Stimulated activated CD8-positive, alpha-beta memory T cell treated with anti-CD3 and anti-CD28 coated beads, Interleukin-4, amount 100 ng/mL, for 1 hour (primary cell): ENCODE results near the gene U2AF2.

Source experiments
- DNase-seq, 2 donors: peaks; one replicate each; pipeline ENCODE4 v3.0.0-alpha.2; 2020; ENCODE audit warnings: low read depth in 2 of 2, low spot score in 1 of 2

Gene U2AF2

DNA sequence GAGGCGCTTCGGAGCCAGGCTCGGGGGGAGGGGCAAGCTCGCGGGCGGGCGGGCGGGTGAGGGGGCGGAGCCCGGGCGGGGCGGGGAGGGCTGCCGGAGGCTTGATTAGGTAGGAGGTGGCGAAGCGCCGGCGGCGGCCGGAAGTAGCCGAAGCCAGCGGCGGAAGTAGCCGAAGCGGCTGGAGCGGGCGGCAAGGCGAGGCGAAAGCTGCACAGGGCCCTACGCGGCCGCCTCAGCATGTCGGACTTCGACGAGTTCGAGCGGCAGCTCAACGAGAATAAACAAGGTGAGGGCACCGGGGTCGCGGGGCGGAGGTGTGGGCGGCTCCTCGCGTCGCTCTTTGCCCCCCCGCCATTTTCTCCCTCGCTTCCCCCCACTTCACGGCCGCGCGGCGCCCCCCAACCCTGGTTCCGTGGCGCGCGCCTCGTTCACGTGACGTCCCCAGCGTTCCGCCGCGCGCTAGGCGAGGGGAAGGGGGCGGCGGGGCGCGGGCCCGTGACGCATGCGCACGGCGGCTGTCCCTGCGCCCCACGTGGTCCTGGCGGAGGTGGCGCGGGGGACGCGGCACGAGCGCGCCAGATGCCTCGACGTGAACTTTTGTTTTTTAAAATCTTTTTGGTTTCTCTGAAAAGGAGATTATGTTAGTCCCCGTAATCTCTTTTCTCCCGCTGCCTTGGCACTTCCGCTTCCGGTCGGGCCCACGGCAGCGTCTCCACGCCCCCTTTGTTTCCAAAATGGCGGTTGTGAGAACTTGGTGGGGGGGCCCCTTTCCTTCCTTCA, at the start of gene U2AF2:
Gene U2AF2, plus strand, starts transcription at position 168 of the 780 bp plus-strand sequence. Its CDS starts 70 bp downstream, at position 238.
- peak; percentile 94 for DNase-seq

DNA sequence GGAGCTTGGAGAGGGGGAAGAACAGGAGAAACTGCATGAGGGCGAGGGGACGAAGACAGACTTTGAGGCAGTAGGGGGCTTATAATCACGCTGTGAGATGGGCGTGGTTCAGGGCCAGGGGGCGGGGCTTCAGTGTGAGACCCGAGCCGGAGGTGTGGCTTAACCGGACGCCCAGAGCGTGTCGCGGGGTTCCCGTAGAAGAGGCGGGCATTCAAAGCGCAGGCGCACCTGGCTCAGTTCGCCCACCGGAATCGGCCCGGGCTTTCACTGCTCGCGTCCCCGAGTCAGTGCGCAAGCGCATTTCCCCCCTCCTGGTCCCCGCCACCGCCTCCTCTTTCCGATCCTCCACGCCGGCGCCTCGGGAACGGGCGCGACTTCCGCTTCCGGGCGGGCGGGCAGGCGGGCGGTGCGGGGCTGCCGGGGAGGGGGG, 49.6 kb upstream of the U2AF2 start:
- DNase-seq: peak; percentile 95 to 97

DNA sequence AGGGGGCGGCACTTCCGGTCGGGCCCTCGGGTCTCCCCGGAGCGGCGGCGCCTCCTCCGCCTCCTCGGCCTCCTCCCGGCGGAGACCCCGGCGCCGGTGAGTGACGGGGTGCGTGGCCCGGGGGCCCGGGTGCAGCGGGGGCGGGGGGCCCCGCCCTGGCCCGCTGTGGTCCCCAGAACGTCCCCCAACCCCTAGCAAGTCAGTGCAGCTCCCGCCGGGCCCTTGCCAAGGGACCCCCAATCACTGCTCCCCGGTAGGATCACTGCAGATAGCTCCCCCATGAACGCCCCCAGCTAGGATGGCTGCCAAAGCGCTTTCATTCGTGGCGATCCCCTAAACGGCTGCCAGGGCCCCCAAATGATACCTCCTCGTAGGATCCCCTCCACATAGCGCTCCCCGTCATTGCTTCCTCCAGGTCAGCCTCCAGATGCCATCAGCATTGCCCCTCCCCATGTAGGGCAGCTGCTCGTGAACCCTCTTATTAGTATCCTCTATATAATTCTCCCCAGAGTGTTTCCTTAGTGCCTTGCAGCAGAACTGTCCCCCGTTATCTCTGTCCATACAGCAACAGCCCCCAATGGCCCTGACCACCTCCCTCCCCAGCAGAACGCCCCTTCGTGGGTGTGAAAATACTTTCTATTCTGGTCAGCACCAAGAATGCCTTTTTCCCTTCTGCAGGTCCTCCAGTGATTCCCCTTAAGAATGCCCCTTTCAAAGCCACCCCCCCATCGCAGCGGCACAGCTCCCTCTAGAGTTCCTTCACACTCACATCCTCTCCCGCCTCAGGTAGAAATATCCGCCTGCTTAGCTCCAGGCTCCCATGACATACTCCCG, 49.0 kb upstream of the U2AF2 start, which contains the start of gene ZNF865:
Gene ZNF865, plus strand, starts transcription at position 11 of the 834 bp plus-strand sequence. CDS start 7,972 bp downstream, outside the sequence.
- DNase-seq: peak; percentile 41 to 42

DNA sequence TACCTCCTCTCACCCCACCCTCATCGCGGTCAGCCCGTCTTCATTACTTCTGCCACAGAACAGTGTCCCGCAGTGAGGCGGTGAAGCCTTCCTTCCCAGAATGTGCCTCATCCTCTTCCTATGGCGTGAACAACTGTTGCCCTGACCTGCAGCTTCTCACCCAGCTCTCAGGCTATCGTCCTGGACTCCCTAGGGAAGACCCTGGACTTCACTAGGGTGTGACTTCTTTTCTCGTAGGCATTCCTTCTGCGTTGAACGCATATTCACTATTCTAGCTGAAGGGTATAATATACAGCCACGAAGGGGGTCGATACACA, 48.4 kb upstream of the U2AF2 start:
- no peak for DNase-seq

DNA sequence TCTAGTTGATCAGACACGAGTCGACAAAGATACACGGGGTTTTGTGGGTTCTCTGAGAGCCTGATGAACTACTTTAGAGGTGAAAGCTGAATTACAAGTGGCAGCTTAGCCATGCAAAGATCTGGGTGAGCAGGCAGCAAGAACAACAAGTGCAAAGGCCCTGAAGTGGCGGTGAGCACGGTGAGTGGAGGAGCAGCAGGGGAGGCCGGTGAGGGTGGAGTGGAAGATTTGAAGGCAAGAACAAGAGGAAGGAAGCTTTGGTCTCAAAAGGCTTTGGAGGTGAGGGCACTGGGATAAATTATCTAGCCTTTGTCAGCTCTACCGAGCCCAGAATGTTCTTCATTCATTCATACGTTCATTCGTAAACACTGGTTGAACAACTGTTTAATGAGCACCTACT, 48.0 kb upstream of the U2AF2 start:
- DNase-seq: no peak

DNA sequence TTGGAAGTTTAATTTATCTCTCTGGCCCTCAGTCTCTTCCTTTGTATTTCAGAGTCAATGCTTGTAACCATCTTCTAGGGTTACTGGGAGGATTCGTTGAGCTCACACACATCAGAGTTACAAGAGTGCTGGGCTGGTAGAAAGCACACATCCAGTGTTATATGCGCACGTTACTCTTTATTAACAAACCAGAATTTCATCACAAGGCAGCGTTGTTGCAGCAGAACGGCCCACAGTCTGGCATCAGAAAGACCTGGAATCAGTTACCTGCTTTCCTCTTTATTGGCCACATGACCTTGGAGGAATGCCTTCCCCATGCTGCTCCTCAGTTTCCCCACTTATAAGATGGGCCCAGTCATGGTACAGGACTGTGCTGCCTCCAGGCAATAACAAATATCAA, 45.5 kb upstream of the U2AF2 start:
- no peak for DNase-seq

DNA sequence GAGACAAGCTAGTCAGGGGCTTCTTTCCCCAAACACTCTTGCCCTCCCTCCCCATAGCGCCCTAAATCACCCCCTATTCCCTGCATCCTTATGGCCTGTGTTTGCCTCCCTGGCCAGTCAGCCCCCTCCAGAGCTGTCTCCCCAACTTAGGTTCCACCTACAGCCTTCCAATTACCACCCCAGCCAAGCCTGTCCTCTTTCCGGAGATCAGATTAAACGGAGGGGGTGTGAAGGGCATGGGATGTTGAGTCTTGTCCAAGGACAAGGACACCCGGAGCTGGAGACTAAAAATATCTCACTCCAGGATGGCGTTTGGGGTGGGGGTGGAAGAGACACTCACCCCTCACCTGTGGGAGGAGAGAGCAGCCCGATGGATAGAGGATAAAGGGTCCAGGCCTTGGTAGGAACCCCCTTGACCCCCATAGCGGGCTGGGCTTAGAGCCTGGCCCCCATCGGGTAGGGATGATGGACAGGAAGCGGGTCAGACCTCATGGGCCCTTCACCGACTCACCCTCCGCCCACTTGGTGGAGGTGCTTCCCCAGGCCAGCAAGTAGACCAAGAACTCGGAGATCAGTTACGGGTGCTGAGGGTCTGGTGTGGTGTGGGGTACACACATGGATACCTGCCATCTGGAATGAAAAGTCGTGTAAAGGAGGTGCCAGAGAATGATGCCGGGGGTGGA, 43.4 kb upstream of the U2AF2 start:
- no peak for DNase-seq

DNA sequence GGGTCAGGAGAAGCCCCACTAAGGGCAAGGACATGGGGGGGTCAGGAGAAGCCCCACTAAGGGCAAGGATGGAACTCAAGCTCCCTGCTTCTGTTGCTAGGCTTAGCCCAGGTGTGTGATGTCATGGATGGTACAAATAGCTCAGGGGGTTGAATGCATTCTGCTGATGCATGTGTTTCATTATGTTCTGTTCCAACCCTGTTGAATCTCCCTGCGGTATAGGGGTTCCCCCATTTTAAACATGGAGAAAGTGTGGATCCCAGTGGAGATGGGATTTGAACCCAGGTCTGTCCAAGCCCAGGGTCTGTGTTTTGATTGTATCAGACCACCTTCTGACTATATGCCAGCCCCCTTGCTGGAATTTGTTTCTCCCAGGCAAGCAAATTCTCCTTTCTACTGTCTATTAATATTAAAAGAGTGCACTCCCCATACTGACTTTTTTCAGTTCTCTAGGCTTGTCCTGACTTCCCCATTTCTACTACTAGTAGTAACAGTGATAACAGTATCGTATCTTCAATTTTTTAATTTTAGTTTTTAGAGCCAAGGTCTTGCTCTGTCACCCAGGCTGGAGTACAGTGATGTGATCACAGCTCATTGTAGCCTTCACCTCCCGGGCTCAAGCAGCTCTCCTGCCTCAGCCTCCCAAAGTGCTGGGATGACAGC, 42.7 kb upstream of the U2AF2 start:
- no peak for DNase-seq

DNA sequence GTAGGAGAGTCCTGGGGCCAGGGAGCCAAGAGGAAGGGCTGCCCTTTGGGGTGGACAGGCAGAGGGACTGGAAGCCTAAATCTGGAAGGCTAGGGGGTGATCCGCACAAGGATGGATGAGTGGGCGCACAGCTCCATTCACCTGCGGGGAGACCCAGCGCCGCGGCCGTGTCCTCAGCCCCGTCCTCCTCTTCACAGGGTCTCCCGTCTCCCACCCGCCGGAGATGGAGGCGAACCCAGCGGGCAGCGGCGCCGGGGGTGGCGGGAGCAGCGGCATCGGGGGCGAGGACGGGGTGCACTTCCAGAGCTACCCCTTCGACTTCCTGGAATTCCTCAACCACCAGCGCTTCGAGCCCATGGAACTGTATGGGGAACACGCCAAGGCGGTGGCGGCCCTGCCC, 41.4 kb upstream of the U2AF2 start:
- no peak for DNase-seq

DNA sequence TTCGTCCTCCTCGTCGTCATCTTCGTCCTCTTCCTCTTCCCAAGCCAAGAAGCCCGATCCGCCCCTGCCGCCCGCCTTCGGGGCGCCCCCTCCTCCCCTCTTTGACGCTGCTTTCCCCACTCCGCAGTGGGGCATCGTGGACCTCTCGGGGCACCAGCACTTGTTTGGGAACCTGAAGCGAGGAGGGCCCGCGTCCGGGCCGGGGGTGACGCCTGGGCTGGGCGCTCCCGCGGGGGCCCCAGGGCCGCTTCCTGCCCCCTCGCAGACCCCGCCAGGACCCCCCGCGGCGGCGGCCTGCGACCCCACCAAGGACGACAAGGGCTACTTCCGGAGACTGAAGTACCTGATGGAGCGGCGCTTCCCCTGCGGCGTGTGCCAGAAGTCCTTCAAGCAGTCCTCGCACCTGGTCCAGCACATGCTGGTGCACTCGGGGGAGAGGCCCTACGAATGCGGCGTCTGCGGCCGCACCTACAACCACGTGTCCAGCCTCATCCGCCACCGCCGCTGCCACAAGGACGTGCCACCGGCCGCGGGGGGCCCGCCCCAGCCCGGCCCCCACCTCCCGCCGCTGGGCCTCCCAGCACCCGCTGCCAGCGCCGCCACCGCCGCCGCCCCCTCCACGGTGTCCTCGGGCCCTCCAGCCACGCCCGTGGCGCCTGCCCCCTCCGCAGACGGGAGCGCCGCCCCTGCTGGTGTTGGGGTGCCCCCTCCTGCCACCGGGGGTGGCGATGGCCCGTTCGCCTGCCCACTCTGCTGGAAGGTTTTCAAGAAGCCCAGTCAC, 40.7 kb upstream of the U2AF2 start:
- DNase-seq: no peak

DNA sequence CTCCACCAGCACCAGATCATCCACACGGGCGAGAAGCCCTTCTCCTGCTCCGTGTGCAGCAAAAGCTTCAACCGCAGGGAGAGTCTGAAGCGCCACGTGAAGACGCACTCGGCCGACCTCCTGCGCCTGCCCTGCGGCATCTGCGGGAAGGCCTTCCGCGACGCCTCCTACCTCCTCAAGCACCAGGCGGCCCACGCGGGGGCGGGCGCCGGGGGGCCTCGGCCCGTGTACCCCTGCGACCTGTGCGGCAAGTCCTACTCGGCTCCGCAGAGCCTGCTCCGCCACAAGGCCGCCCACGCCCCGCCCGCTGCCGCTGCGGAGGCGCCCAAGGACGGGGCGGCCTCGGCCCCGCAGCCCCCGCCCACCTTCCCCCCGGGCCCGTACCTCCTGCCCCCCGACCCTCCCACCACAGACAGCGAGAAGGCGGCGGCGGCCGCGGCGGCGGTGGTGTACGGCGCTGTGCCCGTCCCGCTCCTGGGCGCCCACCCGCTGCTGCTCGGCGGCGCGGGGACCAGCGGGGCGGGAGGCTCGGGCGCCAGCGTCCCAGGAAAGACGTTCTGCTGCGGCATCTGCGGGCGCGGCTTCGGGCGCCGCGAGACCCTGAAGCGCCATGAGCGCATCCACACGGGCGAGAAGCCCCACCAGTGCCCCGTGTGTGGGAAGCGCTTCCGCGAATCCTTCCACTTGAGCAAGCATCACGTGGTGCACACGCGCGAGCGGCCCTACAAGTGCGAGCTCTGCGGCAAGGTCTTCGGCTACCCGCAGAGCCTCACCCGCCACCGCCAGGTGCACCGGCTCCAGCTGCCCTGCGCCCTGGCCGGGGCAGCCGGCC, 39.9 kb upstream of the U2AF2 start:
- DNase-seq: no peak

DNA sequence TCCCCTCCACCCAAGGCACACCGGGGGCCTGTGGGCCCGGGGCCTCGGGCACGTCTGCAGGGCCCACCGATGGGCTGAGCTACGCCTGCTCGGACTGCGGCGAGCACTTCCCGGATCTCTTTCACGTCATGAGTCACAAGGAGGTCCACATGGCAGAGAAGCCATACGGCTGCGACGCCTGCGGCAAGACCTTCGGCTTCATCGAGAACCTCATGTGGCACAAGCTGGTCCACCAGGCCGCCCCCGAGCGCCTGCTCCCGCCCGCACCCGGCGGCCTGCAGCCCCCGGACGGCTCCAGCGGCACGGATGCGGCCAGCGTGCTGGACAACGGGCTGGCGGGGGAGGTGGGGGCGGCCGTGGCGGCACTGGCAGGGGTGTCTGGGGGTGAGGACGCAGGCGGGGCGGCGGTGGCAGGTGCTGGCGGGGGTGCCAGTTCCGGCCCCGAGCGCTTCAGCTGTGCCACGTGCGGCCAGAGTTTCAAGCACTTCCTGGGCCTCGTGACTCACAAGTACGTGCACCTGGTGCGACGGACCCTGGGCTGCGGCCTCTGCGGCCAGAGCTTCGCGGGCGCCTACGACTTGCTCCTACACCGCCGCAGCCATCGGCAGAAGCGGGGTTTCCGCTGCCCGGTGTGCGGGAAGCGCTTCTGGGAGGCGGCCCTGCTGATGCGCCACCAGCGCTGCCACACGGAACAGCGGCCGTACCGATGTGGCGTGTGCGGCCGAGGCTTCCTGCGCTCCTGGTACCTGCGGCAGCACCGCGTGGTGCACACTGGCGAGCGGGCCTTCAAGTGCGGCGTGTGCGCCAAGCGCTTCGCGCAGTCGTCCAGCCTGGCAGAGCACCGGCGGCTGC, 39.1 kb upstream of the U2AF2 start:
- DNase-seq: no peak

DNA sequence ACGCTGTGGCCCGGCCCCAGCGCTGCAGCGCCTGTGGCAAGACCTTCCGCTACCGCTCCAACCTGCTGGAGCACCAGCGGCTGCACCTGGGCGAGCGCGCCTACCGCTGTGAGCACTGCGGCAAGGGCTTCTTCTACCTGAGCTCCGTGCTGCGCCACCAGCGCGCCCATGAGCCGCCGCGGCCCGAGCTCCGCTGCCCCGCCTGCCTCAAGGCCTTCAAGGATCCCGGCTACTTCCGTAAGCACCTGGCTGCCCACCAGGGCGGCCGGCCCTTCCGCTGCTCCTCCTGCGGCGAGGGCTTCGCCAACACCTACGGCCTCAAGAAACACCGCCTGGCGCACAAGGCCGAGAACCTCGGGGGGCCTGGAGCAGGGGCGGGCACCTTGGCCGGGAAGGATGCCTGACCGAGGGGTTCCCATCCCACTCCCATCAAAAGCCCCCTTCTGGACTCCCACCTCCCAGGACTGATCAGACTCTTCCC, 38.4 kb upstream of the U2AF2 start:
- no peak for DNase-seq

DNA sequence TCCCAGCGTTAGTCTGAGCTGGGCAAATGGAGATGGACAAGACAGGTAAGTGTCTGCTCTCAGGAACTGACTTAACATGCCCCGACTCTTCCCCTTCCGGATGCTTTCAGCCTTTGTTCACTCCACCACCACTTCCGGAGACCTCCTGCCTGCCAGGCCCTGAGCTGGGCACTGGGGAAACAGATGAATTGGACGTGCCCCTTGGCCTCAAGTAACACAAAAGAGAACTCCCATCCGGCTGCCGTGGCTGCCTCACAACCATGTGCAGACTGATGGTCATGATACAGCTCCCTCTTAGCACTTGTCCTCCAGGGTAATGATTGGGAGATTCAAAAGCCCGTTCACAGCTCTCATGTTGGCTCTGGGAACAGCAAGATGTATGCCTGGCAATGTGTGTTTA, 37.4 kb upstream of the U2AF2 start:
- DNase-seq: no peak

DNA sequence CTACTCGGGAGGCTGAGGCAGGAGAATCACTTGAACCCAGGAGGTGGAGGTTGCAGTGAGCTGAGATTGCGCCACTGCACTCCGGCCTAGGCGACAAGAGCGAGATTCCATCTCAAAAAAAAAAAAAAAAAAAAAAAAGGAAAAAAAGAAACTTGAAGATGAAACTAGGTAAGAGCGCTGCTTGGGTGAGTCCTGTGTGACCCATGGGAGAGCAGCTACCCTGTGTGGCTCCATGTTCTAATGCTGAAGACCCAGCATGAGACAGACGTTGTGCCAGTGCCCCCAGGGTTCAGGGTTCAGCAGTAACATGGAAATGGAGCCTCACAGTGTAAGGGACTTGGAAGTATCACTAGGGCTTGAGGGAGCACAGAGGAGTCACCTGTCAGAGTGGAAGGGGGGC, 36.4 kb upstream of the U2AF2 start:
- no peak for DNase-seq

DNA sequence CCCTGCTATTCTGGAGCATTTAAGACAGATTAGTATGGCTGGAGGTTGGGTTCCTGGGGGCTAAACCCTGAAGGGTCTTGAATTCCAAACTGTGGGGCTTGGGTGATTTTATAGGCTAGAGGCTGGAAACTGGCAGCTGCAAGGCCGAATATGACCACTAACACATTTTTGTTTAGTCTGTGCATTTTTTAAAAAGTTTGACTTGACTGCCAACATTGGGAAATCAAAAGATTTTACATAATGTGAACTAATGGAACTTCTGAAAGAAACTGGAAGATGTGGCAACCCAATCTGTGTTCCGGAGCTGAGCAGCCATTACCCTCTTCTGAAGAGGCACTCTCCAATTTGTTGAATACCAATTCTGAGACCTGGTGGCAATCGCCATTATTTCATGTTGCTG, 35.5 kb upstream of the U2AF2 start:
- DNase-seq: no peak

DNA sequence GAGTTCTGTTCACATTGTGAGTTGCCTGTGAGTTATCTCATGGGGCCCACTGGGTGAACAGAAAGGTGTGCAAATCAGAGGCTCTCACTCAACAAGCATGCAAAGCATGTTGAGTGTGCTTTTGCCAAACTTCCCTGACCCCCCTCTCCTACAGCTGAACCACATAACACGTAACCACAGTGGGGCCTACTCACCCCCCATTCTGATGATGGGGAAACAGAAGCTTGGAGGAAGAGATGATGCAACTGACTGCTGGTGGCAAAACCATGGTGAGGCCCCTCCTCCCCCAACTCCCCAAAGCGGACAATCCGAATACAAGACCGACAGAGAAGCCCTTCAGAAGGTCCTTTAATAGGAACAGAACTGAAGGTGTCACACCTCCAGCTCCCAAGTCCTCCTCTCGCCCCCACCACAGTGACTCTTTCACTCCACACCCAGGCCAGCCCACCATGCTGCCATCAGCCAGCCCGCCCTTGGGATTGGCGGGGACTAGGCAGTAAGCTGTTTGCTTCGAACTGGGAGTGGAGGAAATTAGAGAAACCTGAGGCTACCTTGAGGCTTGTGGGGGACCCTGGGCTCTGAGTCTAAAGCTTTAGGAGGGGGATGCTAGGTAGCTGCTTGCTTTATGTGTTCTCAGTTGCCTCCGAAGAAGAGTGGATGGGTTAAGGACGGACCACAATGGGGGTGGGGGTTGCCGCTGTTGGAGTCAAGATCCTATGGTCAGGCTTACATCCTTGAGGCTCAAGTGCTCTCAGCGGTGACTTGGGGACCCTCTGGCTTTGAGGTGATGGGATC, 34.2 kb upstream of the U2AF2 start:
- no peak for DNase-seq

DNA sequence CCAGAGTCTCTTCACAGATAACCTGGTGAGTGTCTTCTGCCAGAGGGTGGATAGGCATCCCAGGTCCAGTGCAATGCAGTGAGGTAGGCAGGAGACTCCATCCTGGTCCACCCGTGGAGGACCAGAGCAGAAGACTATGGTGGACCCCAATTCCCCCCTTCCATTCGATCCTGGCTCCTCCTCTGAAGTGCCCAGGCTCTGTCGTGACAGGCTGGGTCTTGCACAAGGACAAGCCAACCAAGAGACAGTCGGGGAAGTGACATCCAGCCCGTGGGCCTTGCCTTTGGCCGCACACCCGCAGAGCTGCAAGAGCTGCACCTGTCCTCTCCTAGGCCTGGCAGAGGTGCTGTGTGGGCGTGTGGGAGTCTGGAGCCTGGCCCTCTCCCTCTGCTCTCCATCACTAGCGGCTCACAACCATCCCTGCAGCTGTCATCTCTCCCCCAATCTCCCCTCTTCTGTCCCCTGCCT, 33.6 kb upstream of the U2AF2 start:
- DNase-seq: no peak
